Measurements from ENCODE around the gene NTRK3.

Gene NTRK3

DNA sequence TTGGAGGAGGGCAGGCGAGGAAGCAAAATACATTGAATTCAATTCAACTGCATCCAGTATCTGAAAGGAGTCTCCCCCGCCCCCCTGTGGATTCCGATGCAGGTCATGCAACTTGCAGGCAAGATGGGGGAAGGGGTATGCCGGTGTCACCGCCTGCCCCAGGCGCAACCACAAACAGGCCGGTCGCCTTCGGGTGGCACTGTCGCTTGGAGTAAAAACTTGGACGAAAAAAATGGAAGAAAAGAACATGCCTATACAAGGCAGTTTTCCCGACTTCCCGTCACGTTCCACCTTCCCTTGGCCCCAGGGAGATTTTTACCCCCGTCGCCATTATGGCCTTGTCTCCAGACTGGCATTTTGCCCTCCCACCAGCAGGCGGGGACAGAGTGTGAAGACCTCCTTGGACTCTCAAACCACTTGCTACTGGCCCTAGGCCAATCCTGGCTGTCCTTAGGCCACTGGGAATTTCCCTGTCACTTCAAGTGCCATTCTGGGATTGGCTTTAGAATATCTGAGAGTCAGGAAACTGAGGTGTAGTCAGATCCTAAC, 1.6 kb upstream of the NTRK3 start:
- DNase-seq (ENCODE audit: extremely low read depth in 1 of 2, low read depth in 1 of 2), result no peak

DNA sequence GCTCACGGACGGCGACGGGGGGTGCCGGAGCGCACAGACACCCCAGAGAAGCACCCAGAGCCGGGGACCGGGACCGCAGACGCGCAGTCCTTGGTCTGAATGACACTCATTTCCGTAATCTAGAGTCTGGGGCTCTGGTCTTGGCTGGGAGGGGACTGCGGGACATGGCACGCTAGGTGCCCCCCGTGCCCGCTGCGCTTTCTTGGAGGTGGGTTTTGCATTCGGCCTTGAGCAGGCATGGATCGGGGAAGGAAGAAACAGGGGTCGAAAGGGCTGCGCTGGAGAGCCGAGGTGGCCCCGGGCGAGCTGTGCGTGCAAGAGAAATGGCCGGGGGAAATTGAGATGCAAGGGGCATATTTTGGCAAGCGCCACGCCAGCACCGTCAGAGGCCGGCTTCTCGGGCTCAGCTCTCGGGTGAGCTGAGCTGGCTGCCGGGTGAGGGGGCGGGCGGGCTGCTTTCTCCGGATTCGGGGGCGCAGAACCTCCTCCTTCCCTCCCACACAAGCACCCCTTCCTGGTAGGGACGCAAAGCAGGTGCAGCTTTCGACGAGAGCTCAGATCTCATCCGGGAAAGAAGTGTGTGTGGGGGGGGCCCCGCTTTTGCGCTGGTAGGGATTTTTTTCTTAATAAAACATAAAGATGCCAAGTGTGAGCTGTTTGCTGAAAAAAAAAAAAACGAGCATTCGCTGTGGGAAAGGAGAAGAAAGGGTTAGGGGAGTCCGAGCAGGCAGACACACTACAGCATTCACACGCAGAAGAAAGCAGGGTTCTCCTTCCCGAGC, 963 bp upstream of the NTRK3 start:
- peak in 1 of 2 donors; percentile 14 for DNase-seq (ENCODE audit: extremely low read depth in 1 of 2, low read depth in 1 of 2)

DNA sequence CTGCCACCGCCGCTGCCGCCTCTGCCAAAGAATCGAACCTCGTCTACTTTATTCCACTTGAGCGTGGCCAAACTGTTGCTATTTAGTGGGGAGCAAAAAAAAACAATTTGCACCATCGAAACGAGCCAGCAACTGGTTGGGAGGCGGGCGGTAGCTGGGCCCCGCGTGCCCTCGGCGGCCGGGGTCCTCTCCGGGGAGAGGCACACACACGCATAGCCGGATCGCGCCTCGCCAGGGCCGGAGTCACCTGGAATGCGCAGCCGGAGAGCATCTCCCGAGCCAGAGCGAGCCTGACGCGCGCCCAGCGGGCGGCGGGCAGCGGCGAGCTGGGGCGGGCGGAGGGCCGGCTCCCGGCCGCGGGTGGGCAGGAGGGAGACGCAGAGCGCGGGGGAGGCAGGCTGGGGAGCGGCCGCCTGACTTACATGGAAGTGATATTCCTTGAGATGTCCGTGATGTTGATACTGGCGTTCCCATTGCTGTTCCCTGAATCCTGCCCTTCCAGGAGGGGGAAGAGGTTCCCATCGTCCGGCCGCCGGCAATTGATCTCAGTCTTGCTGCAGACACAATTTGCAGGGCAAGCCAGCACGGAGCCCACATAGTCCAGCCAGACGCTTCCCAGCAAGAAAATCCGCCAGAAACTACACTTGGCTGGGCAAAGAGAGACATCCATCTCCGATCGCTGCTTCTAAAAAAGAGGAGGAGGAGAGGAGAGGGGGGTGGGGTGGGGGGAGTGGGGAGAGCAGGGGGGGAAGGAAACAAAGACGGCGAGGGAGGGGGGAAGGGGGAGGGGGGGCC, 858 bp downstream of the NTRK3 start:
- no peak for DNase-seq (ENCODE audit: extremely low read depth in 1 of 2, low read depth in 1 of 2)

DNA sequence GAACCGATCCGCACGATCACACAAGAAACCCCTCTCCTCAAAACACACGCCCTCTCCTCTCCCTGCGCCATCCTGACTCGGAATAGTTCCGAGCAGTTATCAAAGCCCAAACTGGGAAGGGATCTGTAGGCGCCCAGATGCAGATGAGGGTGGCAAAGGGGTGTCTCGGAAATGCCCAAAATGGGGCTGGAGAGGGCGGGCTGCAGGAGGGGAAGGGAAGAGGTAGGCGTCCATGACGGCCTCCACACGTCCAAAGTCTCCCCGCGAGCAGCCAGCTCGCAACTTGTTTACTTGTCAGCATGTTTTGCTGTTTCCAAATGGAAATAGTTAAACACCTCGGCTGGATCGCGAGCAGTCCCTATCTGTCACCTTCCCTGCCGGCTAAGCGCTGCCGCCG, 1.5 kb downstream of the NTRK3 start:
- DNase-seq (ENCODE audit: extremely low read depth in 1 of 2, low read depth in 1 of 2), result no peak

DNA sequence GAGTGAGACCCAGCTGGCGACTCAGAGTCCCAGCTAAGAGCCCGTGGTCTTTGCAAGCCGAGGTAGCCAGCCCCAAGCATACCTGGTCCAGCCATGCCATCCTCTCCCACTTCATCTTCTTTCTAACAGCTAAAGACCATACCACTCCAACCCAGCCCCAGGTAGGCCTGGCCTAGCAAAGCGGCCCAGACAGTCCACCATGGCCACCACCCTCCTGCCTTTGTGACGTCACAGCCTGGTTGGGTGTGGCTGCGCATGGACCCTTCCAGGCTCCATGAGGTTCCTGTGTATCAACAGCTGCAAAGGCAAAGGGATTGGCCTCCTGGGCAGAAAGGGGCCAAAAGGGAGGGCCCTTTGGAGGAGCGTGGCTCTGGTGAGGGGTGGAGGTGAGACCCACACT, 4.1 kb downstream of the NTRK3 start:
- DNase-seq (ENCODE audit: extremely low read depth in 1 of 2, low read depth in 1 of 2), result no peak

DNA sequence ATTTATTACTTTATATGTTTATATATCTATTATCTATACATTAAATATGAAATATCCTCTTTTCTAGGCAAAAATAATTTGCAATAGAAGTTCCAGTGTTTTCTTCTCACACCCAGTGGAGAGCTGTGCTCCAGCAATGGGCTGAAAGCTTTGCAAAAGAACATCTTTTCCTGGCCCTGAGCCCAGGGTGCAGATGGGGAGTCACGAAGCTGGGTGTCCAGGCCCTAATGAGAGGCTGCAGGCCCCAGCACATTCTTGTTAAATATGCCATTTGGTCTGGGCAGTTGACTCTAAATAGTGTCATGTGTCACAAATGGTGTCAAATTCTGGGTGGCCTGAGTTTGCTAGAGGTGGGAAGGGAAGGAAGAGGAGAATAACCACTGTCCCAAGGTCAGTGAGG, 5.7 kb downstream of the NTRK3 start:
- DNase-seq (ENCODE audit: extremely low read depth in 1 of 2, low read depth in 1 of 2), result no peak

DNA sequence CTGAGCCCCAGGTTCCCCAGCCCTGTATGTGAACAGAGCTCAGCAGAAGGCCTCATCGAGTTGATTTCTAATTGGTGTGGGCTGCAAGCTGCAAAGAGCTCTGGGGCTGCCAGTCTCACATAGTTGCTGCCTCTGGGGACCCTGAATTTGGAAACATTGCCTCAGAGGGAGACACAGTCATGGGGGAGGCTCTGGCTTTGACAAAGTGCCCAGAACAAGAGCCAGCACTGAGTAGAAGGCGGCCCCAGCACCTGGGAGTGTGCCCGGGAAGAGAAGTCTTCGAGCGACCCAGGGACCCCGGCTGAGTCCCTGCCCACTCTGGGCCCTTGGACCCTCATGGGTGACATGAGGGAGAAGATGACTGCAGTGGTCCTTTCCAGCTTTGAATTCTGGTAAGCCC, 7.3 kb downstream of the NTRK3 start:
- no peak for DNase-seq (ENCODE audit: extremely low read depth in 1 of 2, low read depth in 1 of 2)

DNA sequence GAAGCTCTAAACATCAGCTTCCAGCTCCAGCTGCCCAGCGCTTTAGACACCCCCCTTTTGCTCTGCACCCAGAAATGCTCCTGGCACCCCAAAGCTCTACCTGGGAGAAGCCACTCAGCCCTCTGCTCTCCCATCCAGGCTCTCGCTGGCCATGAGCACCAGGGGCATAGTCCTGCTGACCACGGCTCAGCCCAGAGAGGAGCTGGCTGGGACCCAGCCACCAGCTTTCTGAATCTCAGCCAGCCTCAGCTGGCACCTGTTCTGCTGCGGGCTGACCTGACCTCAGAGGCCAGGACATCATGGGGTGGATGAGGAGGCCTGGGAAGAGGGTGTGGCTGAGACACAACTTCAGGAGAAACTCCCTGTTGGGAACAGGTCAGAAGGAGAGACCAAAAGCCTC, 8.6 kb downstream of the NTRK3 start:
- no peak for DNase-seq (ENCODE audit: extremely low read depth in 1 of 2, low read depth in 1 of 2)

DNA sequence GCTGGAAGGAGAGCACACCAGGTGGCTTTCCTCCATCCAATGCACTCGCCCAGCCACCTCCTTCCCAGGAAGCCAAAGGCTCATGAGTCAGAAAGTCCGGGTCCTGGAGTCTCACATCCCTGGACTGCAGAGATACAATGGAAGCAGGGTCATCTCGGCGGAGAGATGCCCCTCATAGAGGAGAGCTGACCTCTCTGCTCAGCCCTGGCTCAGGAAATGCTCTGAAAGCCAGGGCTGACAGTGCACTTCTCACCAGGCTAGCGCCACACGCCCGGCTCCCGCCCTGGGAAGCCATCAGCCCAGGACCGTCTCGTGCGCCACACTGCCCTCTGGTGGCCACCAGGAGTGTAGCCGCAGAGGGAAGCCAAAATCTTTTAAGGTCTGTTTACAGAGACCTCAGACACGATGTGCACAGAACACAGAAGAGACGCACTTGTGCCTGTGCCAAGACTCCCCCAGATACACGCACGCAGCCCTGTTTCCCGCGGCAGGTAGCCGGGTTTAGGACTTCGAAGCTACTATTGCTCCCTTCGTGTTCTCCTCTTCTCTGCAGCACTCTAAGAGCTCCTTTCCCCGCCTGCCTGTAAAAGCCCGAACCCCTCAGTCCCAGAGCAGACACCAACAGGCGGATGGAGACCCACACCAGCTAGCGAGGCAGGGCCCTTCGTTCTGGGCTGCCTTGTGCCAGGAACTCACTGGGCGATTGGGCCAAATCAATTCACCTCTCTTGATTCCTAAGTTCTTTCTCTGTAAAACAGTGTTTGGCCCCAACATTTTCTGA, 9.7 kb downstream of the NTRK3 start:
- DNase-seq (ENCODE audit: extremely low read depth in 1 of 2, low read depth in 1 of 2), result peak; percentile 44 to 50

DNA sequence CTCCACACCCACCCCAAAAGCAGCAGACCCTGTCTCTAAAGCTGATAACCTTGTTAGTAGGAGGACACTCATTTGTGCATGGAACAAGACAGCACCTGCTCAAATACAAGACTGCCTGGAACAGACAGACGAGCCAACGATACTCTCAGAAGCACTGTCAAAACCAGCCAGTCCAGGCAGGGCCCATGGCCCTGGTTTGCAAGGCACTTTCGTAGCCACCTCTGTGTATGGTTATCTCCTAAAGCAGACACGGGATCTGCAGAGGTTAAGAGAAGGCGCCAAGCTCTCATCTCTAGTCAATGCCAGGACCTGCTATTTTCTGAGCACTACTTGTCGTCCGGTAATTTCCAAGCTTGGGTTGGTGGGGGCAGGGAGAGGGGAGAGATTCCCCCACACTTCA, 10.5 kb downstream of the NTRK3 start:
- no peak for DNase-seq (ENCODE audit: extremely low read depth in 1 of 2, low read depth in 1 of 2)

DNA sequence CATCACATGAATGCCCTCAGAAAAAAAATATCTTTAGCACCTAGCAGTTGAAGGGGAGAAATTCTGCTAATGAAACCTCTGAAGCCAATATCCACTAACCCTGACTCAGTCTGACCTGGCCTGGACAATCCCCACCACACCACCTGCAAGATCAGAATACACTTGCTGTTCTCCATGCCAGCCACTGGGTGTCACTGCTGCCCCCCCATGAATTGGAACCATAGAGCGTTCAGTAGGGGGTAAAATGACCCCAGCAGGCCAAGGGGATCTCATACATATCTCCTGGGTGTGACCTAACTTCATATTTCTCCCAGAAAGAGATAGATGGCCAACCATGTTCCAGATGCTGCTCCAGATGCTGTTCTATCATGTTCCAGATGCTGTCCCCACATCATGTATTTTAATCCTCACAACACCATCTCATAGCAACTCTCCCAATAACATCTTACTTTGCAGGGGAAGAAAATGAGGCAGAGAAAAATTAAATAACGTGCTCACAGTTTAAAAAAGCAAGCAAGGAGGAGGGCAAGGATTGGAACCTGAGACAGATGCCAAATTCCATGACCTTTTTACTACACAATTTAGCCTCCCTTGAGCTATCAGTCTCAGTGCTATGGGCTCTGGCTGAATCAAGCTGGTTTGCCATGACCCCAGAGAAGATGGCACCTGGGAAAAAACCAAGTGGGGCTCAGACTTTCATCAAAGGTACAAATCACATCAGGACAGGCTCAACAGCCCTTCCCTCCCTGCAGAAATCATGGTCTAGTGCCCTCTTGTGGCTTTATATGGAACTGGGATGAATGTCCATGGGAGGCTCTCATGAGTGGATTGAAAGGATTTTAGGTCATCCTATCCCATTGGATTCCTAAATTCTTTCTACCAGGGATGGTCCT, 12.4 kb downstream of the NTRK3 start:
- DNase-seq (ENCODE audit: extremely low read depth in 1 of 2, low read depth in 1 of 2), result no peak

DNA sequence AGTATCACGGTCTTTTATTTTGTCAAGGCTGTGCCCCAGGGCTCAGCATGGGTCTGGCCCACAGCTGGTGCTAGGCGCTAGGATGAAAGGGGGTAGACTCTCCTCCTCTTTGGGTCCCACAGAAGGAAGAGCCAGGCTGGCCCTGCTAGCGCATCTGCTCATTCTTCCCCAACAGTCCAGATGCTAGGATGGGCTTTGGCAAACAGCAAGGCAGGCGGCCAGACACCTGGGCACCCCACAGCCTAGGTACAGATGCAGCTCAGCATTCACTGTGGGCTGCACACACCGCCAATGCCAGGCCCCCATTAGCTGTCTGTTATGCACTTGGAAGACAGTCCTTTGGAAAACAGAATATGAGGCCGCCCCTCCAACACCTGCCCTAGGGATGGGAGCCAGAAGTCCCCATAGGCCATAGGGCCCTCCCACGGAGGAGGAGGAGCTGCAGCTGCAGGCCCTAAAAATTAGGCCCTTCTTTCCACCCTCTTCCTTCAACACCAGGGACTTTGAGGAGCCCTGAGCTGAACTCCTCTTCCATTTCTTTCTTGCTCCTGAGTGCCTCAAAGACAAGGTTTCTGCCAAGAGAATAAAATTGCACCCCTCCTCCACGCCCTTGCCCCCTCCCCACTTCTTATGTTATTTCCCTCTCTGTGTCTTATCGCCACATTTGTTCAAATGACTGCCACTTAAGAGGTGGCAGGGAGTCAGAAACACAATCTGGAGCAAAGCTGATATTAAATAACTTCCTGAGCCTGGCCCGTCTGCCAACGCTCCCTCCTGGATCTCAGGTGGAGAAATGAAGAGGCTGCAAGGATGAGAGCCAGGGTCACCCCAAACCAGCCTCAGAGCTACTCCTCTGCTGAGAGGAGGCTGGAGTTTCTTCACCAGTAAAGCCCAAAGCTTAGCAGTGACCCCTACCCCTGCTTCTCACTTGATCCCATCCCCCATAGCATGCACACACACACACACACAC, 13.7 kb downstream of the NTRK3 start:
- DNase-seq (ENCODE audit: extremely low read depth in 1 of 2, low read depth in 1 of 2), result no peak

DNA sequence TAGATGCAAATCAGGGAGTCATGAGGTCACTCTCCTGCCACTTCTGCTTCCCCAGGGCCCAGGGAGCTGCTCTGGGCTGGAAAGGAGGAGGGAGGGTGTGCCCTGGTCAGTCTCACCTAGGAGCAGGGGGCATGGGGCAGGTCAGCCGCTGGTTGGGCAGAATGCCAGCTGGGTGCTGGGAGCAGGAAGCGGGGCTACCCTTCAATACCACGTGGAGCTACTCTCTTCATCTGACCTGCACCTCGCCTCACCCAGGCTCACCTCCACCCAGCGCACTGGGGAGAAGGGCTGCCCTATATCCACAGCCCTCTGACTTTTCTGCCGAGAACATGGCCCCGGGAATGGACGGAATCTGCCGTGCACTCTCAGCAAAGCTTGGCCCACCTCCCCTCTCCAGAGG, 15.1 kb downstream of the NTRK3 start:
- no peak for DNase-seq (ENCODE audit: extremely low read depth in 1 of 2, low read depth in 1 of 2)

DNA sequence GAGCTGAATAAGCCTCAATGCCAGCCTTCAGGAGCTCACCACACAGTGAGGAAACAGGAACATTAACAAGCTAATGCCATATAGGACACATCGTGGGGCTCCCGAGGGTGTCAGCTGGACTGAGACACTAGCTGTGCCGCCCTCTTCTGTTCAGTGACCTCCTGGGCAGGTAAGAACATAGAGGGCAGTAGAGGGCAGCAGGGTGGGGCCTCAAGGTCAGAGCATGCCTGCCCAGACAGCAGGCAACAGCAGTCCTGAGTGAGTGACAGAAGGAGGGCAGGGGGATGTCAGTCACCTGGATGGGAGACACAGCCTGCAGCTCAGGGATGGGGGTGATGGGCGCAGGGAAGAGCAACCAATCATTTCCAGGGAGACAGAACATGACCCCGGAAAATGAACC, 15.5 kb downstream of the NTRK3 start:
- no peak for DNase-seq (ENCODE audit: extremely low read depth in 1 of 2, low read depth in 1 of 2)

DNA sequence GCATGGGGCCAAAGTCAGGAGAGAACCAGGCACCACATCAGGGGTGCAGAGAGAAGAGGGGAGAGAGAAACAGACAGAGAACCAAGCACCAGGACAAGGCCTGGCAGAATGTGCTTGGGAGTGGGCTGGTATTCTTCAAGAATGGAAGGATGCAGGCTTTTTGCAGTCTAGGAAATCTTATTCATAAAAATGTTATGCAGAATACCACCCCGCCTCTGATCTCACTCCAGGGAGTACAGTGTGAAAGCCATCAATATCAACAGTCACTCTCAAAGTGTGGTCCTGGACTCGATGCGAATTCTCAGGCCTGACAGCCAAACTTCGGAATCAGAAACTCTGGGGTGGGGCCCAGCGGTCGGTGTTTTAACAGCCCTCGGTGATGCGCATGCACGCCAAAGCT, 16.9 kb downstream of the NTRK3 start:
- DNase-seq (ENCODE audit: extremely low read depth in 1 of 2, low read depth in 1 of 2), result no peak

DNA sequence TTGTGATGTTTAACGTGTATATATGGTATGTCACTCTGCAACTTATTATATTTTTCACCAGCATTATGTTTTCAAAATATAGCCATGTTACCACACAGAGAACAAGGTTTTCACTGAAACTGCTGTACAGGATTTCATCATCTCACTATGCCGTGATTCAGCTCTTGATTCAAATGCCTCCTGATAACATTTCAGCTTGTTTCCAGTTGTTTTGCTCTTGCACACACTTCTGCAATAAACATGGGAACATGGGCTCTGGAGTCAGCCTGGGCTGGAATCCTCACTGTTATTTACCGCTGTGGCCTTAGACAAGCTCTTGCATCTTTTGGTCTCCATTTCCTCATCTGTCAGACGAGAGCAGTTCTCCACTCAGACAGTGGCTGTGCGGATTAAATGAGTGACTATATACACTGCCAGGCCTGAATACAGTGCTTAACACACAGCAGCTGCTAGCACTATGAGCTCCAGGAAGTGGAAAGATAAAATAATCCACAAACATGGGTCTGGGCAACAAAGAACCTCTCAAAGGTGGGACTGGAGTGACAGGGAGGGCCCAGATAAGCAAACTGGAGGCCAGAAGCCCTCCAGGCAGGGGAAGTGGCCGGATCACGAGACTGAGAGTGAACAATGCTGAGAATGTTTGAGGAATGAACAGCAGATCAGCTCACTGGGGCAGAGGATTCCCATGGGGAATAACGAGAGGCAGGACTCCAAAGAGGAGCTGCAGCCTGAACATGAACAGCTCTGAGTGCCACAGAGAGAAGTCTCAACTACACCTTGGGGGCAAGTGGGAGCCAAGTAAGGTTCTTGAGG, 17.7 kb downstream of the NTRK3 start:
- DNase-seq (ENCODE audit: extremely low read depth in 1 of 2, low read depth in 1 of 2), result no peak

DNA sequence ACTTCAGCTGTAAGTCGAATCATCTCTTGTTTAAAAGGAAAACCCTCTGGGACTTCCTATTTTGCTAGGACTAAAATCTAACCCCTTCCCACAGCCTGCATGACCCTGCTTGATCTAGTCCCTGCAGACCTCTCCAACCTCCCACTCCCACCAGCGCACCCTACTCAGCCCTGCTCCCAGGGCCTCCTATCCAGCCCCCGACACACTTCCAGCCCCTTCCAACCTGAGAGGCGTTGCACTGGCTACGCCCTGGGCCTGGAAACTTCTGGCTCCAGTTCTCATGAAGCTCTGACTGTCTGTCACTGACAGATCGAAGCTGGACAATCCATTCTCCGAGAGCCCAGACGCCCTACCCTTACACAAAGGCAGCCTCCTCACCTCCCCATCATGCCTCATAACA, 21.8 kb downstream of the NTRK3 start:
- DNase-seq (ENCODE audit: extremely low read depth in 1 of 2, low read depth in 1 of 2), result no peak

DNA sequence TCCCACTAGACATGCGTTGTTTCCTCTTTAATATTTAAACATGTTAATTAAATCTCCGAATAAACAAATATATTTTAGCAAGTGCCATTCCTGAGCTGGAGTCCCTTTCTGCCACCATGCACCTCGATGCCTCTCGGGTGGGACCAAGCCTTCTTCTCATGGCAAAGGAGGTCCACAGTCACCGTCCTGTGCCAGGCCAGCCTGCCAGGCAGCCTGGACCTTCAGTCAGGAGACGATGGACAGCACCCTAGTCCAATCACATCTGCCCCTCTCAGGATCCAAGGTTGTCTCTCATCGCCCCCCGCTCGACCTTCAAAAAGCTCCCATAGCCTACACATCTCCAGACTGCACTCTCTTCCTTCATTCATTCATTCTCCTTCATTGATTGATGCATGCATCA, 22.6 kb downstream of the NTRK3 start:
- no peak for DNase-seq (ENCODE audit: extremely low read depth in 1 of 2, low read depth in 1 of 2)

Measured in stimulated activated CD8-positive, alpha-beta memory T cell treated with anti-CD3 and anti-CD28 coated beads, Interleukin-7, amount 100 ng/mL, for 48 hours (primary cell).